KMS-11 (cell line): Measurements from ENCODE around the gene CDH22.

ENCODE experiments used
- H2AFZ ChIP-seq: fragments of 200-600 bp; sonication (generic); 2 replicates; pipeline ENCODE4 v1.6.1; 2016; ENCODE audit warnings: antibody characterized with exemption, mixed run types, low read depth
- H3K27ac ChIP-seq: fragments of 200-600 bp; sonication (generic); 2 replicates; pipeline ENCODE4 v1.6.1; 2016; ENCODE audit warnings: mild to moderate bottlenecking, mixed run types
- H3K27me3 ChIP-seq: fragments of 200-600 bp; sonication (generic); 2 replicates; pipeline ENCODE4 v1.6.1; 2017; ENCODE audit warnings: mild to moderate bottlenecking, low read depth, mixed run types, moderate library complexity; ENCODE audit not compliant: insufficient read depth
- H3K36me3 ChIP-seq: fragments of 200-600 bp; sonication (generic); 2 replicates; pipeline ENCODE4 v1.6.1; 2017; ENCODE audit warnings: mild to moderate bottlenecking, mixed run types; ENCODE audit not compliant: insufficient read depth
- H3K4me1 ChIP-seq: fragments of 200-600 bp; sonication (generic); 2 replicates; pipeline ENCODE4 v1.6.1; 2016; ENCODE audit warnings: mild to moderate bottlenecking, low read depth, mixed run types; ENCODE audit not compliant: poor library complexity, severe bottlenecking
- H3K4me2 ChIP-seq: fragments of 200-600 bp; sonication (generic); 2 replicates; pipeline ENCODE4 v1.7.0; 2016; ENCODE audit warnings: mild to moderate bottlenecking, mixed run types
- H3K4me3 ChIP-seq: fragments of 200-600 bp; sonication (generic); IDR thresholded peaks from 2 replicates; pipeline ENCODE4 v1.6.1; 2017; ENCODE audit warnings: low read depth, low read length, mixed read lengths; ENCODE audit not compliant: insufficient read depth
- H3K79me2 ChIP-seq: fragments of 200-600 bp; sonication (generic); 2 replicates; pipeline ENCODE4 v1.6.1; 2016; ENCODE audit warnings: low read depth, mixed run types; ENCODE audit not compliant: insufficient read depth
- H3K9ac ChIP-seq: fragments of 200-600 bp; sonication (generic); 2 replicates; pipeline ENCODE4 v1.6.1; 2016; ENCODE audit warnings: mild to moderate bottlenecking, mixed run types
- H4K20me1 ChIP-seq: fragments of 200-600 bp; sonication (generic); 2 replicates; pipeline ENCODE4 v1.6.1; 2016; ENCODE audit warnings: mild to moderate bottlenecking, mixed run types; ENCODE audit not compliant: insufficient read depth
- CTCF ChIP-seq: fragments of 200-600 bp; sonication (generic); conservative IDR thresholded peaks from 2 replicates; pipeline ENCODE4 v1.6.1; 2017; ENCODE audit warnings: low read depth, mild to moderate bottlenecking, antibody characterized with exemption, low read length, moderate library complexity, mixed read lengths

CDH22 gene

DNA sequence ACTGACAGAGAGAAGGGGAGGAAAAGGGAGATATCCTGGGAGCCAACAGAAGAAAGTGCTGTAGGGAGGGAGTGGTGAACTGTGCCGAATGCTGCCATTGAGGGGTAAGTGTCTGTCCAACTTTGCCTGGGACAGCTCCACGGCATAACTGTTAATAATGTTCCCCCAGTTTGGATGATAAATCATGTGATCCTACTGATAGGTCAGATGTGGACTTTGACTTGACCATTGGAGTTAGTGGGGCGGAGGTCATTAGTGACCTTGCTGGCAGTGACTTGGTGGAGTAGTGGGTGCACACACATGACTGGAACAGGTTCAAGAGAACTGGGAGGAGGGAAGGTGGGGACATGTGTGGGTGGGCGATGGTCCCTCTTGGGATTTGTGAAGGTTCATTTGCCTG lies 50.4 kb downstream of the CDH22 start:
- Histone ChIP-seq H3K36me3 (no peaks in the 10 kb centered on the region), H3K4me2 (no peak overlapping the region), H4K20me1 (no peaks in the 10 kb centered on the region), H3K4me3 (no peak overlapping the region), H2AFZ (no peak overlapping the region), H3K27ac (no peak overlapping the region), H3K27me3 (peaks cover 64% of the 10 kb centered on the region), H3K79me2 (no peaks in the 10 kb centered on the region), H3K9ac (no peak overlapping the region), H3K4me1 (no peaks in the 10 kb centered on the region)
- no peak for TF ChIP-seq CTCF

DNA sequence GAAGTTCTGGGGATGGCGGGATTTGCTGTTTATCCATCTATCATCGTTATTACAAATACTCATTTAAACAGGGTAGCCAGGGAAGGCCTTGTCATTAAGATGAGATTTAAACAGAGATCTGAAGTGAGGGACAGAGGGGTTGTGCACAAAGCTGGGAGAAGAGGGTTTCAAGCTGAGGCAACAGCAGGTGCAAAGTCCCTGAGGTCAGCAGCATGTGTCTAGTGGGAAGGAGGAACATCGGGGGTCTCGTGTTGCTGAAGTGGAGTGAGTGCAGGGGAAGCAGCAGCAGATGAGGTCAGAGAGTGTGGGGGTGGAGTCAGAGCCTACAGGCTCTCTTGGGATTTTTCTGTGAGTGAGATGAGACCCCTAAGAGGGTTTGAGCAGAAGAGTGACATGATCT lies 52.0 kb downstream of the CDH22 start:
- Histone ChIP-seq H3K4me2 (no peak overlapping the region), H3K4me3 (no peak overlapping the region), H3K9ac (no peak overlapping the region), H3K4me1 (no peaks in the 10 kb centered on the region), H3K36me3 (no peaks in the 10 kb centered on the region), H3K27me3 (peaks cover 70% of the 10 kb centered on the region), H3K27ac (no peak overlapping the region), H2AFZ (no peak overlapping the region), H4K20me1 (no peaks in the 10 kb centered on the region), H3K79me2 (no peaks in the 10 kb centered on the region)
- TF ChIP-seq CTCF: no peak

DNA sequence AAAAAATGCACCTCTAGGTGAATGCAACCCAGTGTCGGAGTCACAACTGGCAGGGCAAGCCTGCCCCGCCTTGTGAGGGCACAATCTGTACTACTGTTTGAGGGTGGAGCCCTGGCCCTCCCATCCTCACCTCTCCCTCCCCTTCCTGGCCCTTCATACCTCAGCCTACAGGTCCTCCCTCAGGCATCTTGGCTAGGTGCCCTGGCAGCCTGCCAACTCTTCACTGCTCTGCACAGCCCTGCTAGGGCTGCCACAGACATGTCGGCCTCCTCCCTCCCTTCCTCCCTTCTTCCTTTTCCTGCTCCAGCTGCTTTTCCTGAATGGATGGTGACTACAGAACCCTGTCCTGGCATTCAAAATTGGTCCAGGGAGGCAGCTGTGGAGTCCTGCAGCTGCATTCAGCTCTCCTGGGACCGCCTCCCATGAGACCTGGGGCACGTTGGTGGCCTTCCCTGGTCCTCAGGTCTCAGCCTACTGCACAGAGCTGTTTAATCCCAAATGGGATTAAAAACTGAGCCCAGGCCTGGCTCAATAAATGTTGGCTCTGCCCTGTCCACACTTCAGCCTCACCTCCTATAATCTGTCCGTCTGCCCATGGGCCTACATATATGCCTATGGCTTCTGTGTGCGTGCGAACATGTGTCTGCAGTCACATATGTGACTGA lies 52.7 kb downstream of the CDH22 start:
- no peaks in the 10 kb centered on the region for H4K20me1 ChIP-seq
- TF ChIP-seq CTCF: no peak
- no peaks in the 10 kb centered on the region for H3K36me3 ChIP-seq
- H3K4me1 ChIP-seq: no peaks in the 10 kb centered on the region
- no peak overlapping the region for H2AFZ ChIP-seq
- H3K27ac ChIP-seq: no peak overlapping the region
- no peak overlapping the region for H3K4me2 ChIP-seq
- peaks cover 70% of the 10 kb centered on the region for H3K27me3 ChIP-seq
- no peak overlapping the region for H3K4me3 ChIP-seq
- no peaks in the 10 kb centered on the region for H3K79me2 ChIP-seq
- no peak overlapping the region for H3K9ac ChIP-seq

GRCh38 chr20:46253391-46253790 lies 54.9 kb downstream of the CDH22 start:
- Histone ChIP-seq H2AFZ (no peak overlapping the region), H3K9ac (no peak overlapping the region), H3K27ac (no peak overlapping the region), H4K20me1 (no peaks in the 10 kb centered on the region), H3K4me3 (no peak overlapping the region), H3K36me3 (no peaks in the 10 kb centered on the region), H3K27me3 (peaks cover 75% of the 10 kb centered on the region), H3K79me2 (no peaks in the 10 kb centered on the region), H3K4me1 (no peaks in the 10 kb centered on the region), H3K4me2 (no peak overlapping the region)
- no peak for TF ChIP-seq CTCF
